GM23248 (cell line): ENCODE measurements around the gene TRMT1L. TPM values are rescaled to one million over a fixed set of nuclear protein-coding genes. Genes with fewer than 3 reads are reported as not detected.

Source experiments
- DNase-seq: peaks from one replicate; pipeline ENCODE4 v3.0.0-alpha.2; 2015
- H2AFZ ChIP-seq: fragments of 200-600 bp; sonication (generic); 2 replicates; pipeline ENCODE4 v1.6.1; 2016; ENCODE audit warnings: antibody characterized with exemption
- H3F3A ChIP-seq: fragments of 200-600 bp; sonication (generic); 2 replicates; pipeline ENCODE4 v1.6.1; 2016; ENCODE audit warnings: mild to moderate bottlenecking, antibody characterized with exemption, mixed run types; ENCODE audit not compliant: insufficient read depth
- H3K27ac ChIP-seq: fragments of 200-600 bp; sonication (generic); 2 replicates; pipeline ENCODE4 v1.5.1; 2016; ENCODE audit warnings: mild to moderate bottlenecking
- H3K27me3 ChIP-seq: fragments of 200-600 bp; sonication (generic); replicated peaks from 2 replicates; pipeline ENCODE4 v1.6.1; 2016; ENCODE audit warnings: mild to moderate bottlenecking; ENCODE audit not compliant: insufficient read depth
- H3K36me3 ChIP-seq: fragments of 200-600 bp; sonication (generic); 2 replicates; pipeline ENCODE4 v1.6.1; 2016; ENCODE audit warnings: low read depth, mild to moderate bottlenecking
- H3K4me1 ChIP-seq: fragments of 200-600 bp; sonication (generic); 2 replicates; pipeline ENCODE4 v1.6.1; 2016; ENCODE audit warnings: mild to moderate bottlenecking; ENCODE audit not compliant: insufficient read depth
- H3K4me2 ChIP-seq: fragments of 200-600 bp; sonication (generic); one replicate; pipeline ENCODE4 v1.6.1; 2016; ENCODE audit warnings: mild to moderate bottlenecking; ENCODE audit not compliant: unreplicated experiment
- H3K4me3 ChIP-seq: fragments of 200-600 bp; sonication (generic); 2 replicates; pipeline ENCODE4 v1.5.1; 2016; ENCODE audit warnings: mild to moderate bottlenecking
- H3K79me2 ChIP-seq: fragments of 200-600 bp; sonication (generic); 2 replicates; pipeline ENCODE4 v1.6.1; 2016; ENCODE audit warnings: mild to moderate bottlenecking; ENCODE audit not compliant: insufficient read depth
- H3K9ac ChIP-seq: fragments of 200-600 bp; sonication (generic); 2 replicates; pipeline ENCODE4 v1.6.1; 2016; ENCODE audit warnings: mild to moderate bottlenecking
- H3K9me2 ChIP-seq: fragments of 200-600 bp; sonication (generic); 2 replicates; pipeline ENCODE4 v1.6.1; 2016; ENCODE audit warnings: mixed run types, mild to moderate bottlenecking, moderate library complexity; ENCODE audit not compliant: insufficient read depth
- H3K9me3 ChIP-seq: fragments of 200-600 bp; sonication (generic); one replicate; pipeline ENCODE4 v1.6.1; 2017; ENCODE audit warnings: low read depth
- H4K20me1 ChIP-seq: fragments of 200-600 bp; sonication (generic); 2 replicates; pipeline ENCODE4 v1.6.0; 2016; ENCODE audit not compliant: insufficient read depth
- EZH2 ChIP-seq: fragments of 200-600 bp; sonication (generic); IDR thresholded peaks from 2 replicates; pipeline ENCODE4 v1.6.1; 2018; ENCODE audit warnings: antibody characterized with exemption, mild to moderate bottlenecking; ENCODE audit not compliant: insufficient read depth, poor library complexity, severe bottlenecking
- EZH2phosphoT487 ChIP-seq: fragments of 200-600 bp; sonication (generic); IDR thresholded peaks from 2 replicates; pipeline ENCODE4 v1.6.1; 2018; ENCODE audit warnings: antibody characterized with exemption, moderate library complexity, mild to moderate bottlenecking, low read depth; ENCODE audit not compliant: insufficient read depth
- WGBS, 2 experiments: methylation state at CpG; one replicate each; pipeline ENCODE4 v1.1.6; 2015 to 2017; ENCODE audit warnings: low lambda C conversion rate in 2 of 2, low coverage in 1 of 2; ENCODE audit errors: missing lambda C conversion rate in 2 of 2; 5-methylcytosine and 5-hydroxymethylcytosine counted together
- in situ Hi-C: fragments of 300-500 bp; cut with MboI; formaldehyde crosslinking; loops from 2 replicates; pipeline ENCODE4 v1.15.0; 2020
- polyA plus RNA-seq: library from polyadenylated mRNA; unstranded; fragments of >200 nt; fragmentation: Nextera tagmentation; extraction: Ambion mirVana; gene quantifications from 2 replicates; pipeline ENCODE4 v1.2.1, GENCODE V29; 2016
- total RNA-seq: library from RNA; depleted of rRNA; stranded (reverse); fragments of >200 nt; shearing (Covaris generic); gene quantifications from 2 replicates; pipeline ENCODE4 v1.2.3, GENCODE V29; 2014

The TRMT1L gene
- total and polyA plus RNA-seq, 2 experiments from 2014 or later, result 9.2 to 13.2 TPM

DNA sequence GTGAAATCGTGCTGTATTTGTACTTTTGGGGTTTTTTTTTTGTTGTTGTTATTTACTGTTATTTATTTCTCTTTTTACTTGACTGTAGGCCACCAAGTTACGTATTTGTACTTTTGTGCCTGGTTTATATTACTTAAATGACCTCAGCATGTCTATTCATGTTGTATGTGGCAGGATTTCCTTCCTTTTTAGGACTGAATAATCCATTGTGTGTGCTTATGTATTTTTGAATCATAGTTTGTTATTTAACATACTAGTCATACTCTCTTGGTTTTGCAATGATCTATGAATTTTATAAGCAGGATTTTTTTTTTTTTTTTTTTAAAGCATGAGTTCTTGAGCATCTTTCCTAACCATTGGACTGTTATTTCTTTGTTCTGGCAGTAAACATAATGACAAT, 60.2 kb downstream of the TRMT1L start:
- Histone ChIP-seq H3K9ac (no peak overlapping the region), H3K36me3 (peaks cover 25% of the 10 kb centered on the region; the same call in 1 of the 2 replicates), H3K4me2 (no peak overlapping the region), H2AFZ (no peak overlapping the region), H3K9me2 (no peaks in the 10 kb centered on the region), H3K9me3 (no peaks in the 10 kb centered on the region), H3K79me2 (no peaks in the 10 kb centered on the region), H3F3A (no peaks in the 10 kb centered on the region), H4K20me1 (no peaks in the 10 kb centered on the region), H3K4me1 (no peaks in the 10 kb centered on the region), H3K27me3 (no peaks in the 10 kb centered on the region), H3K4me3 (no peak overlapping the region), H3K27ac (no peak overlapping the region)
- in situ Hi-C loops, result no loop called here
- WGBS, 2 experiments, result 54 to 70% methylated on average over 2 of the region's 2 CpGs
- no peak for TF ChIP-seq EZH2phosphoT487
- TF ChIP-seq EZH2, result no peak
- peak; percentile 19 for DNase-seq

DNA sequence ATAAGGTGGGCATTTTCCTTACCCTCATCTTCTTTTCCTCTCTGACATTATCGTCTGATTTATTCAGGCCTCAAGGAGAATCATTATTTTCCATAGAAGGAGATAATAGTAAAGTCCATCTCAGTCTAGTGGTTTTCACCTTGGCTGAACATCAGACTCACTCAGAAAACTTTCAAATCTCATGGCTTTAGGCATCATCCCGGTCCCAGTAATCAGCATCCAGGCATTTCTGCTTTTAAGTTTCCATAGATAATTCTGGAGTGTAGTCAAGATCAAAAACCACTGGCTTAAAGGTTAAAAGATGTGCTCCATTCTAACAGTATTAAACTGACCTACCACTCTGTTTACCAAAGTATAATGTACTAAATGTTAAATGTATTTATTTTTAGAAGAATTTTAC, 62.0 kb downstream of the TRMT1L start:
- Histone ChIP-seq H3K27ac (no peak overlapping the region), H3K9ac (no peak overlapping the region), H3K4me2 (no peak overlapping the region), H3K9me3 (no peaks in the 10 kb centered on the region), H2AFZ (no peak overlapping the region), H3K79me2 (no peaks in the 10 kb centered on the region), H3K27me3 (no peaks in the 10 kb centered on the region), H3K4me1 (no peaks in the 10 kb centered on the region), H3K36me3 (peaks cover 12% of the 10 kb centered on the region; the same call in 1 of the 2 replicates), H3F3A (no peaks in the 10 kb centered on the region), H3K9me2 (no peaks in the 10 kb centered on the region), H3K4me3 (no peak overlapping the region), H4K20me1 (no peaks in the 10 kb centered on the region)
- 99 to 100% methylated on average over 2 of the region's 2 CpGs for WGBS, 2 experiments
- no peak for TF ChIP-seq EZH2phosphoT487
- TF ChIP-seq EZH2, result no peak
- DNase-seq, result no peak
- in situ Hi-C loops, result no loop called here

- DNase-seq, result no peak
- Histone ChIP-seq H3K79me2 (peaks cover 17% of the 10 kb centered on the region), H3K9ac (no peak overlapping the region), H3K4me2 (no peak overlapping the region), H3K4me3 (no peak overlapping the region), H3K9me2 (no peaks in the 10 kb centered on the region), H2AFZ (no peak overlapping the region), H3K27ac (no peak overlapping the region), H3K27me3 (no peaks in the 10 kb centered on the region), H3K4me1 (no peaks in the 10 kb centered on the region), H4K20me1 (no peaks in the 10 kb centered on the region), H3F3A (no peaks in the 10 kb centered on the region), H3K36me3 (no peaks in the 10 kb centered on the region; the same call in 1 of the 2 replicates), H3K9me3 (no peaks in the 10 kb centered on the region)
- in situ Hi-C loops, result no loop called here
- 78 to 81% methylated on average over 5 of the region's 5 CpGs for WGBS, 2 experiments
- TF ChIP-seq EZH2phosphoT487, result no peak
- TF ChIP-seq EZH2, result no peak
Measured at GRCh38 chr1:185091480-185091879, 65.3 kb downstream of the TRMT1L start.

- 0 out of 2 replicates have a peak, but pooled peaks cover 3% of the 10 kb centered on the region for H4K20me1 ChIP-seq
- in situ Hi-C loops, result no loop called here
Measured at GRCh38 chr1:185087746-185088145, 69.0 kb downstream of the TRMT1L start.

GRCh38 chr1:185087101-185087500, 69.7 kb downstream of the TRMT1L start:
- Histone ChIP-seq H3K79me2 (peaks cover 60% of the 10 kb centered on the region), H3F3A (no peaks in the 10 kb centered on the region), H3K9me3 (no peaks in the 10 kb centered on the region), H3K9me2 (no peaks in the 10 kb centered on the region), H3K4me1 (no peaks in the 10 kb centered on the region), H3K9ac (no peak overlapping the region), H4K20me1 (0 out of 2 replicates have a peak, but pooled peaks cover 3% of the 10 kb centered on the region), H3K27me3 (no peaks in the 10 kb centered on the region), H2AFZ (no peak overlapping the region), H3K4me3 (no peak overlapping the region), H3K27ac (no peak overlapping the region), H3K36me3 (no peaks in the 10 kb centered on the region), H3K4me2 (no peak overlapping the region)
- in situ Hi-C loops, result no loop called here
- 98 to 100% methylated on average over 1 of the region's 1 CpG for WGBS, 2 experiments
- no peak for DNase-seq
- TF ChIP-seq EZH2 (no peak), EZH2phosphoT487 (no peak)

More at GRCh38 chr1:185087746-185088145, 69.0 kb downstream of the TRMT1L start:
- DNase-seq, result no peak
- H3K27ac ChIP-seq, result no peak overlapping the region
- H3K4me2 ChIP-seq, result no peak overlapping the region
- no peaks in the 10 kb centered on the region for H3K9me2 ChIP-seq
- H3K9ac ChIP-seq, result no peak overlapping the region
- no peak overlapping the region for H2AFZ ChIP-seq
- H3K27me3 ChIP-seq, result no peaks in the 10 kb centered on the region
- TF ChIP-seq EZH2phosphoT487 (no peak), EZH2 (no peak)
- H3K4me3 ChIP-seq, result no peak overlapping the region
- no peaks in the 10 kb centered on the region for H3K36me3 ChIP-seq
- H3K79me2 ChIP-seq, result peaks cover 54% of the 10 kb centered on the region
- no peaks in the 10 kb centered on the region for H3K4me1 ChIP-seq
- no peaks in the 10 kb centered on the region for H3F3A ChIP-seq
- H3K9me3 ChIP-seq, result no peaks in the 10 kb centered on the region
